ENCODE measurements around the gene MCF2L. TPM values are rescaled to one million over a fixed set of nuclear protein-coding genes. Genes with fewer than 3 reads are reported as not detected.
"Not testable (repeated sequence)": the region's sequence is repeated elsewhere in the genome, so short reads cannot be mapped to it uniquely, and the experiment has no call there.

MCF2L gene
- total RNA-seq, 1 experiment from 2014 or later, result 22.1 TPM

DNA sequence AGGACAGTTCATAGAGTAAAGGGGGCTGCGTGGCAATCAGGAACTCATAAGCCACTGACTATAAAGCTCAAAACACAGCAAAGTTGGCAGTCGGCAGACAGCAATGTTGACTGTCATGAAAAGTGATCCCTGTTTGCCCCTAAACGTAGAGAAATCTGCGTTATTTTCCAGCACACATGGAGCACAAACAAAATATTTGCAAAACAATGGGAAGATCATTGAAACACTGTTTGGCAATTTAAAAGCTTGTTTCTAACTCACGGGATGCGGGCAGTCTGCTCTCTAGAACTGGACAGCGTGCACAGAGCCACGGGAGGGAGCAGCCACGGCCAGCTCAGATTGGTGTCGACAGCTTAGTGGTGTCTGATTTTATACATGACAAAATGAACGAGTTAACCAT is 130.1 kb downstream of the MCF2L start:
- CTCF ChIA-PET, result no interaction called here
- H3K4me3 Mint-ChIP-seq (ENCODE audit: unreplicated experiment), result no peak overlapping the region
- no peak for DNase-seq

GRCh38 chr13:113102302-113102701 is 133.3 kb downstream of the MCF2L start:
- intact Hi-C loops (cut with micrococcal nuclease; ENCODE audit: unreplicated experiment); H3K27me3 Mint-ChIP-seq (ENCODE audit: insufficient read depth, unreplicated experiment); H3K9me3 Mint-ChIP-seq (ENCODE audit: unreplicated experiment); H3K27me3 ChIP-seq (replicated peaks; ENCODE audit: control insufficient read depth, insufficient read depth, low read length); H3K4me1 Mint-ChIP-seq (ENCODE audit: low read depth, unreplicated experiment); H3K9me3 ChIP-seq; CTCF ChIA-PET; H3K4me3 ChIP-seq (ENCODE audit: low read depth, low read length); H3K36me3 ChIP-seq (ENCODE audit: control insufficient read depth, insufficient read depth, low read length); H3K4me3 Mint-ChIP-seq (ENCODE audit: unreplicated experiment); BruUV-seq (replicated peaks); DNase-seq; POLR2A ChIA-PET; H3K27ac Mint-ChIP-seq (ENCODE audit: unreplicated experiment): not testable (repeated sequence)
- peaks cover 33% of the 10 kb centered on the region for H3K4me1 ChIP-seq
- H3K36me3 Mint-ChIP-seq (ENCODE audit: insufficient read depth, unreplicated experiment), result peaks cover 14% of the 10 kb centered on the region

More for the DNA sequence above, 130.1 kb downstream of the MCF2L start:
- intact Hi-C loops (cut with micrococcal nuclease; ENCODE audit: unreplicated experiment), result no loop called here
- peaks cover 17% of the 10 kb centered on the region for H3K4me1 ChIP-seq
- Mint-ChIP-seq H3K36me3 (ENCODE audit: insufficient read depth, unreplicated experiment) (no peaks in the 10 kb centered on the region), H3K27ac (ENCODE audit: unreplicated experiment) (no peak overlapping the region), H3K9me3 (ENCODE audit: unreplicated experiment) (no peaks in the 10 kb centered on the region), H3K27me3 (ENCODE audit: insufficient read depth, unreplicated experiment) (no peaks in the 10 kb centered on the region), H3K4me1 (ENCODE audit: low read depth, unreplicated experiment) (peaks cover 7% of the 10 kb centered on the region)
- H3K9me3 ChIP-seq, result no peaks in the 10 kb centered on the region
- H3K4me3 ChIP-seq (ENCODE audit: low read depth, low read length), result no peak overlapping the region
- TF ChIP-seq, protein P1, sequence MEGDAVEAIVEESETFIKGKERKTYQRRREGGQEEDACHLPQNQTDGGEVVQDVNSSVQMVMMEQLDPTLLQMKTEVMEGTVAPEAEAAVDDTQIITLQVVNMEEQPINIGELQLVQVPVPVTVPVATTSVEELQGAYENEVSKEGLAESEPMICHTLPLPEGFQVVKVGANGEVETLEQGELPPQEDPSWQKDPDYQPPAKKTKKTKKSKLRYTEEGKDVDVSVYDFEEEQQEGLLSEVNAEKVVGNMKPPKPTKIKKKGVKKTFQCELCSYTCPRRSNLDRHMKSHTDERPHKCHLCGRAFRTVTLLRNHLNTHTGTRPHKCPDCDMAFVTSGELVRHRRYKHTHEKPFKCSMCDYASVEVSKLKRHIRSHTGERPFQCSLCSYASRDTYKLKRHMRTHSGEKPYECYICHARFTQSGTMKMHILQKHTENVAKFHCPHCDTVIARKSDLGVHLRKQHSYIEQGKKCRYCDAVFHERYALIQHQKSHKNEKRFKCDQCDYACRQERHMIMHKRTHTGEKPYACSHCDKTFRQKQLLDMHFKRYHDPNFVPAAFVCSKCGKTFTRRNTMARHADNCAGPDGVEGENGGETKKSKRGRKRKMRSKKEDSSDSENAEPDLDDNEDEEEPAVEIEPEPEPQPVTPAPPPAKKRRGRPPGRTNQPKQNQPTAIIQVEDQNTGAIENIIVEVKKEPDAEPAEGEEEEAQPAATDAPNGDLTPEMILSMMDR (IDR thresholded peaks at IDR 0.05; ENCODE audit: insufficient read depth in 1 of 2, low read depth in 1 of 2, low read length in 1 of 2, severe bottlenecking in 1 of 2, unreplicated experiment in 1 of 2), result no peak
- POLR2A ChIA-PET, result no interaction called here
- H3K36me3 ChIP-seq (ENCODE audit: control insufficient read depth, insufficient read depth, low read length), result no peaks in the 10 kb centered on the region
- no peaks in the 10 kb centered on the region for H3K27me3 ChIP-seq (replicated peaks; ENCODE audit: control insufficient read depth, insufficient read depth, low read length)
- no TSS peak for BruUV-seq (replicated peaks)

GRCh38 chr13:113102727-113103126 is 133.7 kb downstream of the MCF2L start:
- ChIA-PET POLR2A (no interaction called here), CTCF (no interaction called here)
- BruUV-seq (replicated peaks), result no TSS peak
- Mint-ChIP-seq H3K36me3 (ENCODE audit: insufficient read depth, unreplicated experiment) (peaks cover 14% of the 10 kb centered on the region), H3K4me3 (ENCODE audit: unreplicated experiment) (no peak overlapping the region), H3K27ac (ENCODE audit: unreplicated experiment) (no peak overlapping the region), H3K9me3 (ENCODE audit: unreplicated experiment) (no peaks in the 10 kb centered on the region), H3K4me1 (ENCODE audit: low read depth, unreplicated experiment) (peaks cover 7% of the 10 kb centered on the region), H3K27me3 (ENCODE audit: insufficient read depth, unreplicated experiment) (no peaks in the 10 kb centered on the region)
- TF ChIP-seq, protein P1 (IDR thresholded peaks at IDR 0.05; ENCODE audit: insufficient read depth in 1 of 2, low read depth in 1 of 2, low read length in 1 of 2, severe bottlenecking in 1 of 2, unreplicated experiment in 1 of 2), result no peak
- Histone ChIP-seq H3K36me3 (ENCODE audit: control insufficient read depth, insufficient read depth, low read length) (no peaks in the 10 kb centered on the region), H3K4me1 (peaks cover 33% of the 10 kb centered on the region), H3K4me3 (ENCODE audit: low read depth, low read length) (no peak overlapping the region), H3K27me3 (replicated peaks; ENCODE audit: control insufficient read depth, insufficient read depth, low read length) (no peaks in the 10 kb centered on the region), H3K9me3 (no peaks in the 10 kb centered on the region)
- DNase-seq, result no peak
- intact Hi-C loops (cut with micrococcal nuclease; ENCODE audit: unreplicated experiment), result no loop called here

DNA sequence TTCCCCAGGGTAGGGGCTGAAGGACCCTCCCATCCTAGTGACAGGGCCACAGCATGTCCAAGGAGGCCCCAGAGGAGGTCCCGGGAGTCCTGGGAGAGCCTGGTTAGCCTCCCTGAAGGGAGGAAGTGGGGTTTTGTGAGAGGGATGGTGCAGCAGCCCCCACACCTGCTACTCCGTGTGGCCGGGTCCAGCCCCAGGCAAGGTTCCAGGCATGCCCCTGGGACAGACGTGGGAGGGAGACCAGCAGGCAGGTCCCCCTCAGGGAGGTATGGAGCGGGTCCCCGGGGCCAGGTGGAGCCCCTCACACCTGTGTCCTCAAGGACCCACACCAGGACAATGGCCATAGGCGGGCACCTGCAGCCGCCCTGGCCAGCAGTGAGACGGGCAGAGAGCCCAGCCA is 134.6 kb downstream of the MCF2L start:
- Mint-ChIP-seq H3K4me1 (ENCODE audit: low read depth, unreplicated experiment) (peaks cover 7% of the 10 kb centered on the region), H3K27me3 (ENCODE audit: insufficient read depth, unreplicated experiment) (no peaks in the 10 kb centered on the region), H3K9me3 (ENCODE audit: unreplicated experiment) (no peaks in the 10 kb centered on the region), H3K4me3 (ENCODE audit: unreplicated experiment) (no peak overlapping the region), H3K27ac (ENCODE audit: unreplicated experiment) (peak overlapping the region; percentile 76), H3K36me3 (ENCODE audit: insufficient read depth, unreplicated experiment) (peaks cover 14% of the 10 kb centered on the region)
- TF ChIP-seq, protein P1 (IDR thresholded peaks at IDR 0.05; ENCODE audit: insufficient read depth in 1 of 2, low read depth in 1 of 2, low read length in 1 of 2, severe bottlenecking in 1 of 2, unreplicated experiment in 1 of 2), result no peak
- intact Hi-C loops (cut with micrococcal nuclease; ENCODE audit: unreplicated experiment), result no loop called here
- Histone ChIP-seq H3K9me3 (no peaks in the 10 kb centered on the region), H3K27me3 (replicated peaks; ENCODE audit: control insufficient read depth, insufficient read depth, low read length) (no peaks in the 10 kb centered on the region), H3K36me3 (ENCODE audit: control insufficient read depth, insufficient read depth, low read length) (no peaks in the 10 kb centered on the region), H3K4me1 (peaks cover 33% of the 10 kb centered on the region), H3K4me3 (ENCODE audit: low read depth, low read length) (no peak overlapping the region)
- POLR2A ChIA-PET, result no interaction called here
- no TSS peak for BruUV-seq (replicated peaks)
- CTCF ChIA-PET, result no interaction called here
- no peak for DNase-seq

Measured in Caco-2 (cell line).